HTERT RPE-1 (cell line): ENCODE results near the gene INTS1.

Experiments used
- in situ Hi-C: fragments of 300-500 bp; cut with MboI; formaldehyde crosslinking; loops from 4 replicates; pipeline ENCODE4 v1.14.3; 2020; ENCODE audit warnings: low sequenced_read_pairs

The INTS1 gene

GRCh38 chr7:1434891-1435670 is 69.1 kb downstream of the INTS1 start:
- in situ Hi-C loops, result no loop called here

- in situ Hi-C loops, result no loop called here
Observed at GRCh38 chr7:1434165-1434718, 69.9 kb downstream of the INTS1 start.

GRCh38 chr7:1433128-1433920 is 70.9 kb downstream of the INTS1 start:
- in situ Hi-C loops, result no loop called here

- in situ Hi-C loops, result no loop called here
Observed at GRCh38 chr7:1432411-1433082, 71.6 kb downstream of the INTS1 start.

- in situ Hi-C loops, result no loop called here
Observed at GRCh38 chr7:1431634-1432380, 72.4 kb downstream of the INTS1 start.

- in situ Hi-C loops, result no loop called here
Observed at GRCh38 chr7:1431226-1431625, 73.0 kb downstream of the INTS1 start.

GRCh38 chr7:1430056-1430845 is 73.9 kb downstream of the INTS1 start:
- in situ Hi-C loops, result no loop called here

- in situ Hi-C loops, result no loop called here
Observed at GRCh38 chr7:1428941-1429501, 75.2 kb downstream of the INTS1 start.

- in situ Hi-C loops, result no loop called here
Observed at GRCh38 chr7:1427064-1427657, 77.0 kb downstream of the INTS1 start.

- in situ Hi-C loops, result no loop called here
Observed at GRCh38 chr7:1426474-1426873, 77.7 kb downstream of the INTS1 start.

- in situ Hi-C loops, result no loop called here
Observed at GRCh38 chr7:1425292-1426136, 78.7 kb downstream of the INTS1 start.

- in situ Hi-C loops, result no loop called here
Observed at GRCh38 chr7:1424041-1424440, 80.1 kb downstream of the INTS1 start.

- in situ Hi-C loops, result no loop called here
Observed at GRCh38 chr7:1423264-1423811, 80.9 kb downstream of the INTS1 start.

- in situ Hi-C loops, result no loop called here
Observed at GRCh38 chr7:1422512-1423263, 81.5 kb downstream of the INTS1 start.

- in situ Hi-C loops, result no loop called here
Observed at GRCh38 chr7:1421946-1422345, 82.2 kb downstream of the INTS1 start.

GRCh38 chr7:1421020-1421790 is 83.0 kb downstream of the INTS1 start:
- in situ Hi-C loops, result no loop called here
